EL (cell line): ENCODE measurements around the gene AP4S1.
A peak's percentile ranks its signal among the peaks of the same experiment; 100 is the strongest.
"Not testable (repeated sequence)": the region's sequence is repeated elsewhere in the genome, so short reads cannot be mapped to it uniquely, and the experiment has no call there.

Experiments used
- DNase-seq: peaks from one replicate; pipeline ENCODE4 v3.0.0-alpha.2; 2016

AP4S1 gene

GRCh38 chr14:31025367-31026076 lies at the start of gene AP4S1:
Gene AP4S1 (plus strand): TSS chr14:31025649. CDS start chr14:31066197, 40,548 bp downstream.
- DNase-seq = peak; percentile 41

- no peak for DNase-seq
Measured at GRCh38 chr14:30977752-30978151, 47.7 kb upstream of the AP4S1 start.

GRCh38 chr14:30980106-30980704 lies 45.2 kb upstream of the AP4S1 start:
- DNase-seq = peak; percentile 74

GRCh38 chr14:30980980-30981379 lies 44.5 kb upstream of the AP4S1 start:
- DNase-seq = no peak

- DNase-seq = no peak
Measured at GRCh38 chr14:30982533-30982932, 42.9 kb upstream of the AP4S1 start.

GRCh38 chr14:30983858-30984257 lies 41.6 kb upstream of the AP4S1 start:
- no peak for DNase-seq

- DNase-seq = no peak
Measured at GRCh38 chr14:30985796-30986195, 39.7 kb upstream of the AP4S1 start.

GRCh38 chr14:30988509-30988908 lies 36.9 kb upstream of the AP4S1 start:
- DNase-seq = peak; percentile 25

GRCh38 chr14:30990770-30991169 lies 34.7 kb upstream of the AP4S1 start:
- no peak for DNase-seq

- no peak for DNase-seq
Measured at GRCh38 chr14:30991408-30991807, 34.0 kb upstream of the AP4S1 start.

GRCh38 chr14:30993071-30993470 lies 32.4 kb upstream of the AP4S1 start:
- DNase-seq = no peak

GRCh38 chr14:30994681-30995620 lies 30.5 kb upstream of the AP4S1 start:
- DNase-seq = peak; percentile 25

- no peak for DNase-seq
Measured at GRCh38 chr14:30995689-30996088, 29.8 kb upstream of the AP4S1 start.

- DNase-seq = no peak
Measured at GRCh38 chr14:30996892-30997659, 28.4 kb upstream of the AP4S1 start.

GRCh38 chr14:30998100-30998706 lies 27.2 kb upstream of the AP4S1 start:
- no peak for DNase-seq

- no peak for DNase-seq
Measured at GRCh38 chr14:30999038-30999773, 26.2 kb upstream of the AP4S1 start.

- no peak for DNase-seq
Measured at GRCh38 chr14:31000629-31001338, 24.7 kb upstream of the AP4S1 start.

- no peak for DNase-seq
Measured at GRCh38 chr14:31001339-31001658, 24.1 kb upstream of the AP4S1 start.

- no peak for DNase-seq
Measured at GRCh38 chr14:31003284-31003683, 22.2 kb upstream of the AP4S1 start.

GRCh38 chr14:31004007-31004406 lies 21.4 kb upstream of the AP4S1 start:
- not testable (repeated sequence) for DNase-seq

- no peak for DNase-seq
Measured at GRCh38 chr14:31006703-31007102, 18.7 kb upstream of the AP4S1 start.
